Measurements from ENCODE around the gene CHN1.

DNA sequence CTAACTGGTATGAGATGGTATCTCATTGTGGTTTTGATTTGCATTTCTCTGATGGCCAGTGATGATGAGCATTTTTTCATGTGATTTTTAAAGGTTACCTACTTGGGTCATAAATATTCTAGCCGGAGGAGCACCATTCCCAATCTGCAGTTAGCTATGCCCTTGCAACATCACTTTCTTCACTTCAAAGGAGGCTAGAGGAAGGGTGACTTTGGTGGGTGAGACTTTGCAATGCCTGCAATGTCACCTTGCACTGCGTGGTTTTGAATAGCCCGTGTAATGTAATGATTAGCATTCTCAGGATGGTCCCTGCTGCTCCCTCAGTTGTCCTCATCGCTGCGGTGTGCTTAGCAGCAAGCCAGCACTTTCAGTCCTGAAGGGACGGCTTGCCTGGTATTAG is 184.8 kb downstream of the CHN1 start:
- TF ChIP-seq SP1 (IDR thresholded peaks at IDR 0.05) (no peak), LEF1 (IDR thresholded peaks at IDR 0.05; ENCODE audit: borderline replicate concordance) (no peak), NFRKB (IDR thresholded peaks at IDR 0.05) (no peak), FOXK2 (IDR thresholded peaks at IDR 0.05) (no peak)
